ENCODE results near the gene FGFR4. TPM values are rescaled to one million over a fixed set of nuclear protein-coding genes. Genes with fewer than 3 reads are reported as not detected.

FGFR4 gene
- total and polyA plus RNA-seq, 5 donors, result 1.5 to 3.7 (median 3.5) TPM

DNA sequence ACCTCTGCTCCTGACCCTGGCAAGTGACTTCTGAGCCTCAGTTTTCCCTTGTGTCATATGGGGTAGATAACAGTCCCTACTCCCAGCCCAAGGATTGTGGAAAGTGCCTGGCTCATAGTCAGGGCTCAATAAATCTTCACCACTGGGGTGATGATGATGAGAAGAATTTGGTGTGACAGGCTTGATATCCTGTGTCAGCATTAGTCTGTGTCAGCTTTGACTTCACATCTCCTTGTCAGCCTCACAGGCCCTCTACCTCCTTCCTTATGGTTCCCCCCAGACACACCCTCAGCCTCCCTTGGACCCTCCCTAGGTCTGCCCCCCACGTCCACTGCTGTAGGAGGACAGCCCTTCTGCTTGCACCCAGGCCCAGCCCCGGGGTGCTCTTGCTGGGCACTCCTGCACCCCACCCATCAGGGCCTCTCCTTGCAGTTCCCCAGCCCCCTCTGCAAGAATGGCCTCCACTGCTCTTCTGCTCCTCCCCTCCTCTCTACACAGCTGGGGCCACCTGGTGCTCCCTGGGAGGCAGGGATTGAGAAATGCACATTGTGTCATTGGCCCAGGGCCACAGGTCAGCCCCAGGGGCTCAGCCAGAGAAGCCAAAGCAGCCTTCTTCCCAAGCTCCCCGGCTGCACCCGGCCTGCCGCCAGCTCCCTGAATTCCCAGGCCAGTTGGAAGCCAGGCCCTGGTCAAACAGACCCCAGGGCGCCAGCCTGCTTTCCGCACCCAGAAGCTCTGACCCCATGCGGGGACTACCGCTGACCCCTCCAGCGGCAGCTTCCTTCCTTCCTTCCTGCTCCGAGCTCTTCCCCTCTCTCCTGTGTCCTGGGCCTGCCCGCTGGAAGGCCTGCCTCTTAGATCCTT, 7.7 kb downstream of the FGFR4 start:
- ATAC-seq, result peak; percentile 73 to 77
- no peak overlapping the region for H3K27ac ChIP-seq (ENCODE audit: low read length)

DNA sequence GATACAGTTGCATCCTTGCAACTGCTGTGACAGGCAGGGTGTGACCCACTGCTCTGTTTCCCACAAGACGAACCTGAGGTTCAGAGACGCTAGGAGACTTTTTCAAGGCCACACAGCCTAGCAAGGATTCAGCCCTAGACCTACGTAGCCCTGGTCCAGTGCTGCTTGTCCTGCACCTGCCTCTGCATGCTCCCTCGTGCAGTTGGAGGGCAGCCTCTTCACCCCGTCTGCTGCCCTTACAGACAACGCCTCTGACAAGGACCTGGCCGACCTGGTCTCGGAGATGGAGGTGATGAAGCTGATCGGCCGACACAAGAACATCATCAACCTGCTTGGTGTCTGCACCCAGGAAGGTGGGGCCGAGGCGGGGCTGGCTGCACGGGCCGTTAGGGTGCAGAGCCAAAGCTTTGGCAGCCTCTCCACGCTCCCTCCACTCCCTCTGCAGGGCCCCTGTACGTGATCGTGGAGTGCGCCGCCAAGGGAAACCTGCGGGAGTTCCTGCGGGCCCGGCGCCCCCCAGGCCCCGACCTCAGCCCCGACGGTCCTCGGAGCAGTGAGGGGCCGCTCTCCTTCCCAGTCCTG, 8.5 kb downstream of the FGFR4 start:
- no peak for ATAC-seq
- 76% methylated on average over 28 of the region's 28 CpGs for WGBS
- H3K27ac ChIP-seq (ENCODE audit: low read length), result no peak overlapping the region
- H3K4me1 ChIP-seq (ENCODE audit: control insufficient read depth, insufficient read depth, low read length), result peaks cover 9% of the 10 kb centered on the region
- H3K9me3 ChIP-seq (ENCODE audit: control insufficient read depth, low read length), result no peaks in the 10 kb centered on the region
- intact Hi-C loops (cut with DNase I), result no loop called here
- H3K27me3 ChIP-seq (ENCODE audit: control insufficient read depth, insufficient read depth), result no peaks in the 10 kb centered on the region
- no peak overlapping the region for H3K4me3 ChIP-seq (ENCODE audit: low read length)
- peak in 2 of 3 donors; percentile 58 to 65 for DNase-seq

More for the DNA sequence above, 7.7 kb downstream of the FGFR4 start:
- Histone ChIP-seq H3K9me3 (ENCODE audit: control insufficient read depth, low read length) (no peaks in the 10 kb centered on the region), H3K27me3 (ENCODE audit: control insufficient read depth, insufficient read depth) (no peaks in the 10 kb centered on the region), H3K4me3 (ENCODE audit: low read length) (no peak overlapping the region), H3K4me1 (ENCODE audit: control insufficient read depth, insufficient read depth, low read length) (peaks cover 13% of the 10 kb centered on the region)
- DNase-seq, result peak; percentile 87 to 96 (median 94)
- 39% methylated on average over 12 of the region's 12 CpGs for WGBS
- intact Hi-C loops (cut with DNase I), result no loop called here

DNA sequence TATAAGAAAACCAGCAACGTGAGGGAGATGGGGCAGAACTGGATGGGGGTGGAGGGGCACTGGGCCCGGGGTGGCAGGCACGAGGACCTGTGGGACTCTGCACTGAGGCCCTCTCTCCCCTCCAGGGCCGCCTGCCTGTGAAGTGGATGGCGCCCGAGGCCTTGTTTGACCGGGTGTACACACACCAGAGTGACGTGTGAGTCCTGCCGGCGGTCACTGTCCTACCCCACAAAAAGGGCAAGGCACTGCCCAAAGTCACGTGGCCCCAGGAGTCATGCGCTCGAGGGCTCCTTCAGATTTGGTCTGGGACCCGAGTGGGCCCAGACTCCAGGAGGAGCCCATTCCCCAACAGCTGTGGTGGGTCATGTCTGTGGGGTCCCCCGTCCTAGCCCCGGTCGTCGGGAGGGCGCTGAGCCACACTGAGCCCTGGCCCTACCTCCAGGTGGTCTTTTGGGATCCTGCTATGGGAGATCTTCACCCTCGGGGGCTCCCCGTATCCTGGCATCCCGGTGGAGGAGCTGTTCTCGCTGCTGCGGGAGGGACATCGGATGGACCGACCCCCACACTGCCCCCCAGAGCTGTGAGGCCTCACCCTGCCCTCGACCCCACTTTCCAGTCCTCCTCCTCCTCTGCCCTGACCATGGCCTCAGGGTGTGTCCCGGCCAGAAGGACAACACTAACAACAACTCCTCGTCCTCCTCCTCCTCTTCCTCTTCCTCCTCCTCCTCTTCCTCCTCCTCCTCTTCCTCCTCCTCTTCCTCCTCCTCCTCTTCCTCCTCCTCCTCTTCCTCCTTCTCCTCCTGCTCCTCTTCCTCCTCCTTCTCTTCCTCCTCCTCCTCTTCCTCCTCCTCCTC, 9.7 kb downstream of the FGFR4 start:
- H3K4me3 ChIP-seq (ENCODE audit: low read length), result no peak overlapping the region
- no peak for ATAC-seq
- peaks cover 9% of the 10 kb centered on the region for H3K4me1 ChIP-seq (ENCODE audit: control insufficient read depth, insufficient read depth, low read length)
- intact Hi-C loops (cut with DNase I), result no loop called here
- 89% methylated on average over 29 of the region's 29 CpGs for WGBS
- no peaks in the 10 kb centered on the region for H3K9me3 ChIP-seq (ENCODE audit: control insufficient read depth, low read length)
- DNase-seq, result peak in 1 of 3 donors; percentile 58
- no peak overlapping the region for H3K27ac ChIP-seq (ENCODE audit: low read length)
- H3K27me3 ChIP-seq (ENCODE audit: control insufficient read depth, insufficient read depth), result no peaks in the 10 kb centered on the region

DNA sequence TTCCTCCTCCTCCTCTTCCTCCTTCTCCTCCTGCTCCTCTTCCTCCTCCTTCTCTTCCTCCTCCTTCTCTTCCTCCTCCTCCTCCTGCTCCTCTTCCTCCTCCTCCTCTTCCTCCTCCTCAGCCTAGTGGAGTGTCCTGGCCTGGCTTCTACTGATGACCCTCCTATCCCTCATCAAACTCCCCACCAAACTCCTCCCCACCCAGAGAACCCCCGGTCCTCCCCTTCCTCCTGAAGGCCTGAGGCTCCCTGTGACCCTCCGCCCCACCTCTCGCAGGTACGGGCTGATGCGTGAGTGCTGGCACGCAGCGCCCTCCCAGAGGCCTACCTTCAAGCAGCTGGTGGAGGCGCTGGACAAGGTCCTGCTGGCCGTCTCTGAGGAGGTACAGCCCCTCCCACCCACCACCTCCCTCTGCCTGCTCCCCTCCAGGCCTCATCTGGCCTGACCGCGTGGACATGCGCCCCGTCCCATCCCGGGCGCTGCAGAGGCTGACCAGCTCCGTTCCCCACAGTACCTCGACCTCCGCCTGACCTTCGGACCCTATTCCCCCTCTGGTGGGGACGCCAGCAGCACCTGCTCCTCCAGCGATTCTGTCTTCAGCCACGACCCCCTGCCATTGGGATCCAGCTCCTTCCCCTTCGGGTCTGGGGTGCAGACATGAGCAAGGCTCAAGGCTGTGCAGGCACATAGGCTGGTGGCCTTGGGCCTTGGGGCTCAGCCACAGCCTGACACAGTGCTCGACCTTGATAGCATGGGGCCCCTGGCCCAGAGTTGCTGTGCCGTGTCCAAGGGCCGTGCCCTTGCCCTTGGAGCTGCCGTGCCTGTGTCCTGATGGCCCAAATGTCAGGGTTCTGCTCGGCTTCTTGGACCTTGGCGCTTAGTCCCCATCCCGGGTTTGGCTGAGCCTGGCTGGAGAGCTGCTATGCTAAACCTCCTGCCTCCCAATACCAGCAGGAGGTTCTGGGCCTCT, 10.6 kb downstream of the FGFR4 start:
- Histone ChIP-seq H3K9me3 (ENCODE audit: control insufficient read depth, low read length) (no peaks in the 10 kb centered on the region), H3K27me3 (ENCODE audit: control insufficient read depth, insufficient read depth) (no peaks in the 10 kb centered on the region), H3K27ac (ENCODE audit: low read length) (no peak overlapping the region), H3K4me3 (ENCODE audit: low read length) (no peak overlapping the region), H3K4me1 (ENCODE audit: control insufficient read depth, insufficient read depth, low read length) (peaks cover 9% of the 10 kb centered on the region)
- DNase-seq (no peak), ATAC-seq (no peak)
- intact Hi-C loops (cut with DNase I), result no loop called here
- 93% methylated on average over 30 of the region's 30 CpGs for WGBS

DNA sequence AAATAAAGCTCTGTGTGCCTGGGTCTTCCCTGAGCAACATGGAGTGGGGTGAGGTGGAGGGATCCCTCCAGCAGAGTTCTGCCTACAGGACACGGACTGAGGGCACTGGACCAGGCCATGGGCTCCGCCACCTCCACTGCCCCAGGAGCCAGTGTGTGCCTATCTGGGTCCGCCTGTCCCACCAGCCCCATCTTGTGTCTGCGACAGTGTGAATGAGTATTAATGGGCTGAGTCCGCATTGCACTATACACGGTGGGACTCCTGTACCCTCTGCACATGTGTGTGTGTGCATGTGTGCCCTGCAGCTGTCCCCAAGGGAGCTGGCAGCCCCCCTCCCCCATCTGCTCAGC, 11.4 kb downstream of the FGFR4 start:
- H3K27me3 ChIP-seq (ENCODE audit: control insufficient read depth, insufficient read depth), result no peaks in the 10 kb centered on the region
- 82% methylated on average over 6 of the region's 6 CpGs for WGBS
- no peak overlapping the region for H3K27ac ChIP-seq (ENCODE audit: low read length)
- H3K4me3 ChIP-seq (ENCODE audit: low read length), result no peak overlapping the region
- peaks cover 9% of the 10 kb centered on the region for H3K4me1 ChIP-seq (ENCODE audit: control insufficient read depth, insufficient read depth, low read length)
- no peaks in the 10 kb centered on the region for H3K9me3 ChIP-seq (ENCODE audit: control insufficient read depth, low read length)
- DNase-seq (no peak), ATAC-seq (no peak)
- intact Hi-C loops (cut with DNase I), result no loop called here

DNA sequence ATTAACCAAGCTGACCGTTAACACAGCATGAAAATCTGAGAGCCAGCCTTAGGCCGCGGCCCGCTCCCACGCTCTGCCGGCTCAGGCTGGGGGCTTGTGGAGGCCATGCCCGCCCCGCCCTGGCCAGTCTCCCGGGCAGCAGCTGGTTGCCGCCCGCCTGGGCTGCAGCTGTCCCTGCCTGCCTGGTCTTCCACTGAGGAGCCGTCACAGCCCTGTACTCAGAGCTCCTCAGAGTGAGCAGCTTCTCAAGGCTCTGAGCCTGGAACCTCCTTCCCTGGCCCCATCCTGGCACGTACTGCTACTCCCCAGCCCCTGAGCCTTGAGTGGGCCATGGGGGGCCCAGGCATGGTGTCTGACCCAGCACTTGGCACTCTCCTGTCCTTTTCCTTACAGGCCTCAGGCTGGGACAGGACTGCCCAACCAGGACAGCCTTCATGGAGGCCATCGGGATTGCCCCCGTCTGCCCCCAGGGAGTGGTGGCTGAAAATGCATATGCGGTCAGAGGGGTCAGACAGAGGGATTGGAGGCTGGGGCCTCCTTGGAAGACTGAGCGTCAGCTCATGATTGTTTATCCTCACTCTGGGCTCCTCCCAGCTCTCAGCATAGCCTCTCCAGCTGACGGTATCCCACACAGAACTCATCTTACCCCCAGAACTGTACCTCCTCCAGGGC, 11.9 kb downstream of the FGFR4 start:
- intact Hi-C loops (cut with DNase I), result no loop called here
- peaks cover 9% of the 10 kb centered on the region for H3K4me1 ChIP-seq (ENCODE audit: control insufficient read depth, insufficient read depth, low read length)
- ATAC-seq (peak; percentile 56 to 59), DNase-seq (peak; percentile 60 to 88 (median 83))
- no peak overlapping the region for H3K4me3 ChIP-seq (ENCODE audit: low read length)
- no peaks in the 10 kb centered on the region for H3K9me3 ChIP-seq (ENCODE audit: control insufficient read depth, low read length)
- no peak overlapping the region for H3K27ac ChIP-seq (ENCODE audit: low read length)
- WGBS, result 62% methylated on average over 18 of the region's 18 CpGs
- H3K27me3 ChIP-seq (ENCODE audit: control insufficient read depth, insufficient read depth), result no peaks in the 10 kb centered on the region

DNA sequence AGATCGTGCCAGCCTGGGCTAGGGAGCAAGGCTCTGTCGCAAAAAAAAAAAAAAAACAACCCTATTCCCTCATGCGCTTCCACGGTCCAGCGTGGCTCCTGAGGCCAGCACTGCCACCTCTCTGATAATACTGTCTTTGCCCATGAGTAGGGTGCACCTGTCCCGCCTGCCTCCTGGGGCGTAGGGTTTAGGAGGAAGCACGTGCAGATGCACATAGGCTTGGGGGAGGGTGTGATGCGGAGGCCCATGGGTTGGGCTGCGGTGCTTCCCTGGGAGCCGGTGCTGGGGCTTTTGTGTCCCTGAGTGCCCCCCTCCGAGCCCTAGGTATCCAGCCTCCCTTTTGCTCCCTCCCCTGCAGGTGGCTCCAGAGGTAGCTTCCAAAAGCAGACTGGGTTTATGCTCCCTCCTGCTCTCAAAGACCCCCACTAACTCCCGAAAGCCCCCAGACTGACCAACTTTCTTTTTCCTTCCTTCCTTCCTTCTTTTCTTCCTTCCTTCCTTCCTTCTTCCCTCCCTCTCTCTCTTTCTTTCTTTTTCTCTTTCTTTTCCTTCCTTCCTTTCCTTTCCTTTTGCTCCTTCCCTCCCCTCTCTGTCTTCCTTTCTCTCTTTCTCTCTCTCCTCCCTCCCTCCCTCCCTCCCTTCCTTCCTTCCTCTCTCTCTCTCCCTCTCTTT, 12.8 kb downstream of the FGFR4 start:
- Histone ChIP-seq H3K9me3 (ENCODE audit: control insufficient read depth, low read length) (no peaks in the 10 kb centered on the region), H3K4me1 (ENCODE audit: control insufficient read depth, insufficient read depth, low read length) (peaks cover 6% of the 10 kb centered on the region), H3K27ac (ENCODE audit: low read length) (no peak overlapping the region), H3K4me3 (ENCODE audit: low read length) (no peak overlapping the region), H3K27me3 (ENCODE audit: control insufficient read depth, insufficient read depth) (no peaks in the 10 kb centered on the region)
- 72% methylated on average over 13 of the region's 13 CpGs for WGBS
- ATAC-seq (no peak), DNase-seq (peak in 2 of 3 donors; percentile 29 to 49)
- intact Hi-C loops (cut with DNase I), result no loop called here

DNA sequence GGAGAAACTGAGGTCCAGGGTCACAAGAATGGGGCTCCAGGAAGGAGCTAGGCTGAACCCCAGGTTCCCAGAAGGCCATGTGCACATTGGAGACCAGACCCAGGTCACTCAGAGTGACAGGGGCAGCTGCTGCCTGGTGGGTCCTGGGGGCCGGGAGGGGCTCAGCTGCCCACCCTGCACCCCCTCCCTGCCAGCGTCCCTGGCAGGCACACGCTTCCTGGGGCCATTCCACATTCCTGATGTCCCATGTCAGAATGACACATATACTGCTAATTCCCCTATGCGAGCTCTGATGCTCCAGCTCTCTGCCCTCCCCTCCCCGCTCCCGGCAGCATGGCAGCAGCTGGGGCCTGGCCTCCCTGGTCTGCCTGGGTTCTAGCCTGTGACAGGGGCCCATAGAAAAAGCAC, 14.0 kb downstream of the FGFR4 start:
- intact Hi-C loops (cut with DNase I), result no loop called here
- no peaks in the 10 kb centered on the region for H3K27me3 ChIP-seq (ENCODE audit: control insufficient read depth, insufficient read depth)
- H3K4me1 ChIP-seq (ENCODE audit: control insufficient read depth, insufficient read depth, low read length), result no peaks in the 10 kb centered on the region
- 69% methylated on average over 6 of the region's 6 CpGs for WGBS
- ATAC-seq, result no peak
- DNase-seq, result peak in 2 of 3 donors; percentile 11 to 14
- no peaks in the 10 kb centered on the region for H3K9me3 ChIP-seq (ENCODE audit: control insufficient read depth, low read length)
- H3K27ac ChIP-seq (ENCODE audit: low read length), result no peak overlapping the region
- H3K4me3 ChIP-seq (ENCODE audit: low read length), result no peak overlapping the region

DNA sequence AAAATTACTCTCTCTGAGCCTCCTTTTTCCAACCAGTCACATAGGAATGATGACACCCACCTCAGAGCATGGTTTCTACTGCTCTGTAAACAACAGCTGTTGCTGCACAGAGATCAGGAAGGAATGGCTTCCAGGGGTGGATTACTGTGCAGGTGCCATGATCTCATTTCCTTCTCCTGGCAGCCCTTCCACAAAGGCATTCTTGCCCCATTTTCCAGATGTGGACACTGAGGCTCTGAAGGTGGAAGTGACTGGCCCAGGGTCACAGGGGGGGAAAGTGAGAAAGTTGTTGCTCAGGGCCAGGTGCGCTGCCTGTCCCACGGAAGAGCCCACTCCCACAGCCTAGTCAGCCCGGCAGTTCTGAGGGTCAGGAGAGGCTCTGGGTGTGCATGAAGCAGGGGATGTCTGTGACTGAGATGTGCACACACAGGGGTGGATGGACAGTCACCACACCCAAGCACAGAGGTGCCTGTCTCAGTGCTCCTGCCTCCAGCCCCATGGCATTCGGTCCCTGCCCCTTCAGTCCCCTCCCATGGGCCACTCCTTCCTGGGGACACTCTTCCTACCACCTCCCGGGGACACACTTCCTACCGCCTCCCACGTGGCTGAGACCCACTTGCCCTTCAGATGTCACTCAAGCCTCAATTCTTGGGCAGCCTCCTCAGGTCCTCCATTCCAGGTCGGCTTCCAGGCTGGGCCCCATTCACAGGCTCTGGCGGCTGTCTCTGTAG, 17.0 kb downstream of the FGFR4 start:
- intact Hi-C loops (cut with DNase I), result no loop called here
- 51% methylated on average over 9 of the region's 9 CpGs for WGBS

More for the DNA sequence above, 17.0 kb downstream of the FGFR4 start:
- Histone ChIP-seq H3K27ac (ENCODE audit: low read length) (no peak overlapping the region), H3K4me1 (ENCODE audit: control insufficient read depth, insufficient read depth, low read length) (no peaks in the 10 kb centered on the region), H3K27me3 (ENCODE audit: control insufficient read depth, insufficient read depth) (no peaks in the 10 kb centered on the region), H3K9me3 (ENCODE audit: control insufficient read depth, low read length) (no peaks in the 10 kb centered on the region), H3K4me3 (ENCODE audit: low read length) (no peak overlapping the region)
- DNase-seq (peak in 2 of 3 donors; percentile 8 to 17), ATAC-seq (no peak)
